GM23338 (cell line): ENCODE results near the gene MRAS.

Experiments
- CREB1 ChIP-seq: fragments of 250-450 bp; sonication (Bioruptor Pico); IDR thresholded peaks from 2 replicates; pipeline ENCODE4 v1.5.0; 2020; ENCODE audit warnings: low read depth, mild to moderate bottlenecking, moderate library complexity
- CTCF ChIP-seq, 2 experiments: fragments of 200-600 bp in 1 of 2; sonication (generic) in 1 of 2; conservative IDR thresholded peaks; 2 replicates each; pipeline versions ENCODE4 v1.5.1 to v1.6.1; 2016 to 2017; ENCODE audit warnings: antibody characterized with exemption in 2 of 2, low read depth in 2 of 2, mild to moderate bottlenecking in 2 of 2, moderate library complexity in 1 of 2
- EZH2phosphoT487 ChIP-seq: fragments of 200-600 bp; sonication (generic); IDR thresholded peaks from one replicate; pipeline ENCODE4 v1.8.1; 2018; ENCODE audit warnings: antibody characterized with exemption; ENCODE audit not compliant: unreplicated experiment
- JUNB ChIP-seq: IDR thresholded peaks from one replicate; pipeline ENCODE4 v1.6.1; 2016; ENCODE audit warnings: antibody characterized with exemption; ENCODE audit not compliant: unreplicated experiment
- REST ChIP-seq: IDR thresholded peaks from one replicate; pipeline ENCODE4 v1.6.1; 2018; ENCODE audit warnings: antibody characterized with exemption; ENCODE audit not compliant: unreplicated experiment

GRCh38 chr3:138308783-138309182 lies 39.6 kb upstream of the MRAS start:
- no peak for TF ChIP-seq EZH2phosphoT487
- no peak for TF ChIP-seq CTCF (conservative IDR thresholded peaks at IDR 0.05; ENCODE audit: low read depth in 2 of 2)
- TF ChIP-seq REST: no peak
- no peak for TF ChIP-seq JUNB
- TF ChIP-seq CREB1 (CRISPR knock-in tag): no peak
